Neural cell (in vitro differentiated cells): ENCODE data around the gene SRPK1. TPM values are rescaled to one million over a fixed set of nuclear protein-coding genes. Genes with fewer than 3 reads are reported as not detected.

ENCODE experiments used
- H2AFZ ChIP-seq: fragments of 200-600, 300-800 bp; sonication (generic), shearing (Covaris generic); 2 replicates; pipeline ENCODE4 v1.6.0; 2014; ENCODE audit warnings: low read depth, mild to moderate bottlenecking, antibody characterized with exemption, low read length, moderate library complexity
- H3F3A ChIP-seq: fragments of 200-600 bp; shearing (Covaris generic); 2 replicates; pipeline ENCODE4 v1.6.1; 2016; ENCODE audit warnings: mild to moderate bottlenecking, moderate library complexity, mixed read lengths, antibody characterized with exemption, low read length; ENCODE audit not compliant: insufficient read depth, poor library complexity, severe bottlenecking
- H3K27ac ChIP-seq: fragments of 200-600, 300-800 bp; sonication (generic), shearing (Covaris generic); 2 replicates; pipeline ENCODE4 v1.5.1; 2014; ENCODE audit warnings: mild to moderate bottlenecking, low read length, moderate library complexity
- H3K27me3 ChIP-seq: fragments of 300-800, 200-600 bp; sonication (generic), shearing (Covaris generic); 2 replicates; pipeline ENCODE4 v1.6.0; 2014; ENCODE audit warnings: mild to moderate bottlenecking, low read depth, low read length, moderate library complexity; ENCODE audit not compliant: insufficient read depth
- H3K36me3 ChIP-seq: fragments of 300-800, 200-600 bp; sonication (generic), shearing (Covaris generic); 2 replicates; pipeline ENCODE4 v1.5.1; 2014; ENCODE audit warnings: mild to moderate bottlenecking, antibody characterized with exemption, low read length, moderate library complexity; ENCODE audit not compliant: insufficient read depth
- H3K4me2 ChIP-seq: fragments of 300-800, 200-600 bp; sonication (generic), shearing (Covaris generic); 2 replicates; pipeline ENCODE4 v1.6.0; 2014; ENCODE audit warnings: mild to moderate bottlenecking, low read length
- H3K4me3 ChIP-seq: fragments of 300-800, 200-600 bp; sonication (generic), shearing (Covaris generic); 2 replicates; pipeline ENCODE4 v1.5.1; 2014; ENCODE audit warnings: mild to moderate bottlenecking, low read length, moderate library complexity
- H3K79me2 ChIP-seq: fragments of 200-600 bp; shearing (Covaris generic); replicated peaks from 2 replicates; pipeline ENCODE4 v1.6.0; 2014; ENCODE audit warnings: mild to moderate bottlenecking, low read length, moderate library complexity; ENCODE audit not compliant: insufficient read depth
- H3K9ac ChIP-seq: fragments of 300-800, 200-600 bp; sonication (generic), shearing (Covaris generic); 2 replicates; pipeline ENCODE4 v1.6.1; 2016; ENCODE audit warnings: mild to moderate bottlenecking, low read length, mixed read lengths
- H3K9me2 ChIP-seq: fragments of 200-600 bp; shearing (Covaris generic); 2 replicates; pipeline ENCODE4 v1.6.1; 2016; ENCODE audit warnings: mild to moderate bottlenecking, low read length, mixed read lengths; ENCODE audit not compliant: insufficient read depth
- H3K9me3 ChIP-seq: fragments of 200-600, 300-800 bp; sonication (generic), shearing (Covaris generic); 2 replicates; pipeline ENCODE4 v1.6.1; 2016; ENCODE audit warnings: mild to moderate bottlenecking, mixed run types, low read length, moderate library complexity, mixed read lengths
- H4K20me1 ChIP-seq: fragments of 200-600 bp; shearing (Covaris generic); 2 replicates; pipeline ENCODE4 v1.6.1; 2016; ENCODE audit warnings: mild to moderate bottlenecking, mixed run types; ENCODE audit not compliant: insufficient read depth
- CTCF ChIP-seq: fragments of 450-650 bp; IDR thresholded peaks from 2 replicates; pipeline ENCODE4 v1.5.1; 2014; ENCODE audit warnings: antibody characterized with exemption, mild to moderate bottlenecking, moderate library complexity; ENCODE audit not compliant: poor library complexity, severe bottlenecking
- EP300 ChIP-seq: fragments of 450-650 bp; conservative IDR thresholded peaks from 2 replicates; pipeline ENCODE4 v1.6.1; 2014; ENCODE audit warnings: antibody characterized with exemption, mild to moderate bottlenecking, moderate library complexity; ENCODE audit not compliant: poor library complexity, severe bottlenecking
- EZH2 ChIP-seq: fragments of 200-600, 300-800 bp; shearing (Covaris generic), sonication (generic); IDR thresholded peaks from 2 replicates; pipeline ENCODE4 v1.6.1; 2014; ENCODE audit warnings: antibody characterized with exemption, low read length, borderline replicate concordance, mild to moderate bottlenecking; ENCODE audit not compliant: insufficient read depth, poor library complexity, severe bottlenecking
- MXI1 ChIP-seq: fragments of 450-650 bp; conservative IDR thresholded peaks from 2 replicates; pipeline ENCODE4 v1.6.1; 2014; ENCODE audit warnings: antibody characterized with exemption, mild to moderate bottlenecking; ENCODE audit not compliant: poor library complexity, severe bottlenecking
- RAD21 ChIP-seq: fragments of 450-650 bp; conservative IDR thresholded peaks from 2 replicates; pipeline ENCODE4 v1.6.1; 2014; ENCODE audit warnings: antibody characterized with exemption, mild to moderate bottlenecking, moderate library complexity
- REST ChIP-seq: IDR thresholded peaks from 2 replicates; pipeline ENCODE4 v1.6.1; 2012; ENCODE audit warnings: borderline replicate concordance
- SMC3 ChIP-seq: fragments of 450-650 bp; conservative IDR thresholded peaks from 2 replicates; pipeline ENCODE4 v1.6.1; 2014; ENCODE audit warnings: antibody characterized with exemption, mild to moderate bottlenecking, moderate library complexity; ENCODE audit not compliant: poor library complexity
- TAF1 ChIP-seq: IDR thresholded peaks from 2 replicates; pipeline ENCODE4 v1.6.1; 2012; ENCODE audit warnings: low read depth
- polyA plus RNA-seq: library from polyadenylated mRNA; depleted of rRNA; stranded (reverse); fragments of >200 nt; gene quantifications from 2 replicates; pipeline ENCODE4 v1.2.3, GENCODE V29; 2014

The SRPK1 gene
- polyA plus RNA-seq, 1 donor from 2014 or later, result 39.9 TPM

DNA sequence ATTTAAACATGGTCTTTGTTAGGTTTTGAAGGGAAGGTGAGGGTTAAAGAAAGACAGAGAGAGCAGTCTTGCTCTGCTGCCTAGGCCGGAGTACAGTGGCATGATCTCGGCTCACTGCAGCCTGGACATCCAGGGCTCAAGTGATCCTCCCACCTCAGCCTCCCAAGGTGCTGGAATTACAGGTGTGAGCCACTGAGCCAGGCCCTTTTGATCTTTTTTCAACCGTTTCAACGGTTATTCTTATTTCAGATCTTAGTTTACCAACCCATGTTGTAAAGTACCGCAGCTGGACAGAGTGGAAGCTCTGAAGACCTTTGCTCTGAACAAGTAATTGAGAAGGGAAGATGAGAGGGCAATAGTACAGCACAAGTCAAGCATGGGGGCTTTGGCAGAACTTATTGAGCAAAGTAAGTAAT, 1.2 kb upstream of the SRPK1 start:
- peaks cover 29% of the 10 kb centered on the region for H3K79me2 ChIP-seq
- no peak overlapping the region for H2AFZ ChIP-seq
- H3K9me2 ChIP-seq, result no peaks in the 10 kb centered on the region
- no peak for TF ChIP-seq CTCF
- TF ChIP-seq REST, result no peak
- no peak for TF ChIP-seq TAF1
- TF ChIP-seq SMC3, result no peak
- TF ChIP-seq MXI1, result no peak
- TF ChIP-seq RAD21, result no peak
- no peak for TF ChIP-seq EP300
- TF ChIP-seq EZH2, result no peak
- H4K20me1 ChIP-seq, result no peaks in the 10 kb centered on the region
- no peaks in the 10 kb centered on the region for H3F3A ChIP-seq
- H3K27ac ChIP-seq, result no peak overlapping the region
- no peaks in the 10 kb centered on the region for H3K9me3 ChIP-seq
- H3K36me3 ChIP-seq, result no peaks in the 10 kb centered on the region
- H3K9ac ChIP-seq, result no peak overlapping the region
- H3K4me3 ChIP-seq, result no peak overlapping the region
- no peaks in the 10 kb centered on the region for H3K27me3 ChIP-seq
- no peak overlapping the region for H3K4me2 ChIP-seq

DNA sequence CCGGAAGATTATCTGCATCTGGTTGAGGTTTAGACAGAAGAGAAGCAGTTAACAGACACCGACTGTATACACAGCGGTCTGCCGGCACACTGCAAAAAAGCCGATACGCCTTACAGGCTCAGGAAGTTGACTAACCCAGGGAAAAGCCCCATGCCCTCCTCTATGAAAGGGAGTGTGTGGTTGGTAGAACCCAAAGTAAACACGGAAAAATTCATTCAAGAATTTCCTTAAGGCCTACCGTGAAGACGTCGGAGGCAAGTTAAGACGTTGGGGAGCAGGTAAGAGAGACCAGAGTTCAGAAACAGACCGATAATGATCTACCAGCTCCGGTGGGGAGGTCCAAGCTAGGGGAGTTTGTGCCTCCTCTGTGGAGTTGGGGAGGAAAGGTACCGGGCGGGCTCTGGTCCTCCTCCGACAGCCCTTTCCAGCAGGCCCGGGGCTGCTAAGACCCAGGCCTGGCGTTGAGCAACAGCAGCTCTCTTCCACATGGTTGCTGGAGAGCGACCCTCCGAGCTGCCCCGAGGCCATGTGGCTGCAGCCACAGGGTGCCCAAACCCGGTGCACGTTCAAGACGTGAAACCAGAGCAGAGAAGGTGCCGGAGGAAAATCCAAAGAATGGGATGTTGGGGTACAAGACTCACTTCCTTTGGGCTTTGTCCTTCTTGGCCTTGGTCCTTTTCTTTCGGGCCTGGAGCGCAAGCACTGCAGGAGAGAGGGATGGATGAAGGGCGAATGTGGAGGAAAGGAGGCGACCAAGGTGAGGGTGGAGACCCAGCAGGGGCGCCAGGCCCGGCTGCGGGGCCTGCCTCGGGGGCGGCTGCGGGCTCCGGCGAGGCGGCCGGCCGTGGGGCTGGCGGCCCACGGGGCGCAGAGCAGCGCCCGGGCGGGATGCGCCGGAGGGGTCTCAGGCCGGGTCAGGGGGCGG, 809 bp downstream of the SRPK1 start:
- no peaks in the 10 kb centered on the region for H3K9me3 ChIP-seq
- no peaks in the 10 kb centered on the region for H3K36me3 ChIP-seq
- H3F3A ChIP-seq, result no peaks in the 10 kb centered on the region
- no peaks in the 10 kb centered on the region for H3K27me3 ChIP-seq
- peak overlapping the region; percentile 74 for H3K4me3 ChIP-seq
- H4K20me1 ChIP-seq, result no peaks in the 10 kb centered on the region
- peak overlapping the region; percentile 71 for H3K9ac ChIP-seq
- peak; percentile 90 for TF ChIP-seq MXI1
- TF ChIP-seq CTCF, result no peak
- peak overlapping the region; percentile 69 for H3K4me2 ChIP-seq
- peak overlapping the region; percentile 11 for H3K27ac ChIP-seq
- peaks cover 41% of the 10 kb centered on the region for H3K79me2 ChIP-seq
- no peak overlapping the region for H2AFZ ChIP-seq
- no peaks in the 10 kb centered on the region for H3K9me2 ChIP-seq
